IPS-11a (cell line): ENCODE results near the gene SOD1.

Source experiments
- H3K4me3 ChIP-seq: one replicate; pipeline ENCODE4 v1.5.1; 2013; ENCODE audit warnings: low read depth, low read length, control low read depth

Gene SOD1

DNA sequence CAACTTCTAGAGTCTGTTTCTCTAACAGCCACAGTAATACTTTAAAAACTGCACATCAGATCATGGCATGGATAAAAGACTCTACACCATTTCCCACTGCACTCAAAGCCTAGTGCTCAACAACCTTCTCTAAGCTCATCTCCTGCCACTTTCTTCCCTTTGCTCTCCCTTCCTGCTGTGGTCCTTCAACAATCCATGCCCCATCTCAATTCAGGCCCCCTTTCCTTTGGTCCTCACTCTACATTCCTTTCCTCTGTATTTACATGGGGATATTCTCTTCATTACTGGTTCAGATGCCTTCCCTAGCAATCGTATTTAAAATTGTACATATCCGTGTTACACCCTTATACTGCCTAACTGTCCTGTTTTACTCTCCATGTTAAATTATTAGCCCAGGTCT, 19.0 kb downstream of the SOD1 start:
- no peak overlapping the region for H3K4me3 ChIP-seq

DNA sequence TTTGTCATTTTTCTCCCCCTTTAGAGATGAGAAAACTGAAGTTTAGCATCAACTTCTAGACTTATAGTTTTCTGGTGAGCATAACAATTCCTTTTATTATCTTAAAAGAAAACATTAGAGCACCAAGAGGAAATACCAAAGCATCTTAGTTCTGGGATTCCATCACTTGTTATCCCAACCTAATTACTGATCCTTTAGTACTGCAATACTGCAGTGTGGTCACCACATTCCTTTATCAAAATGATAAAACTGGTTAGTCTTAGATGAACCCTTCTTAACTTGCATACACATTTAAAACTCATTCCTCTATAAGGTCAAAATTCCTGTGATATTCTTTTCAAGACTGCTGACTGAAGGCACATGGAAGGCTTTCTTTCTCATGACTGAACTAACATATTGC, 23.1 kb downstream of the SOD1 start:
- H3K4me3 ChIP-seq: no peak overlapping the region

DNA sequence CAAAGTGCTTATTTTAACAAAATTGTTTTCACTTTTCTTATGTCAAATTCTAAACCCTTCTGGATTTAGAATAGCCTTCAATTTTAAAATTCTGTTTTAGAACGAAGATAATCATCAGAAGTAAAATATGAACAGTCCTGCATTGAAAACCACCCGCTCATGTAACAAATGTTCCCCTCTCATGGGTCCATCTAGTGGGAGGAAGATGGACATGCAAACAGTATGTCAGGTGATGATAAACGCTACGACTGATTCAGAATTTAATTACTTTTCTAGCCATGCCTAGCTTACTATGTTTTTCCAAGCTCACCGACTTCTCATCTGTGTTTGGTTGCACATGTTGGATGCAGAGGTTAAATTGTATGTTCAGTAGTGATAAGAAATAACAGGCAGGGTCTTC, 23.5 kb downstream of the SOD1 start:
- H3K4me3 ChIP-seq: no peak overlapping the region

DNA sequence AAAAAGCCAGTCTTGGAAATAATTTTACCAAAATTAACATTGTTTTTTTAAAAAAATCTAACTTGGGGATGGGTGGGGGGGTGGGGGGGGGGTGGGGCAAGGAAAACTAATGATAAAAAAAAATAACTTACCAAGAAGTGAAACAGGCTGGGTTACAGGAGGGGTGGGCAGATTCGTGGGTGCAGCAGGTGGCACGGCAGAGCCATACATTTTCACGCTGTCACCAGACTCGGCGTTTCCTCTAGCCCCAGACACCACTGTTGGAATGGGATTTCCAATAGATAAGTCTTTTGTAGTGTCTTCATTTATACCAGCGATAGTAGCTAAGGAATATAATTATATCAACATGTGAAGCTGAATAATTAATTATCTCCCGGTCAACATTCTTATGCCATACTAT, 25.4 kb downstream of the SOD1 start:
- H3K4me3 ChIP-seq: no peak overlapping the region

DNA sequence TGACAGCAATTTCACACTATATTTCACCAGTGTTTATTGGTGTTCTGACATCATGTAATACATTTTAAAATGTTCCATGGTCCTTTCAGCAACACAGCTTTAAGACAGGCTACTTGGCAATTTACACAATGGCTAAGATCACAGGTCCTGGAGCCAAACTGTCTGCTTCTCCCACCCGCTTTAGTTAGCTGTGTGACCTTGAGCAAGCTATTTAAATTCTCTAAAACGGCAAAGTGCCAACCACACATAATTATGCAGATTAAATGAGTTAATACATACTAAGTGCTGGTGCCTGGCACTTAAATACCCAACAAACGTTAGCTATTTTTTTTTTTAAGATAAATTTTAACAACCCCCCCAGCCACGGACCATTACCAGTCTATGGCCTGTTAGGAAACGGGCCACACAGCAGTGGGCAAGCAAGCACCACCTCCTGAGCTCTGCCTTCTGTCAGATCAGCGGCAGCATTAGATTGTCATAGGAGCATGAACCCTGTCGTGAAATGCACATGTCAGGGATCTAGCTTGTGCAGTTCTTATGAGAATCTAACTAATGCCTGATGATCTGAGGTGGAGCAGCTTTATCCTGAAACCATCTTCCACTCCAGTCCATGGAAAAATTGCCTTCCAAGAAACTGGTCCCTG, 26.9 kb downstream of the SOD1 start:
- no peak overlapping the region for H3K4me3 ChIP-seq

DNA sequence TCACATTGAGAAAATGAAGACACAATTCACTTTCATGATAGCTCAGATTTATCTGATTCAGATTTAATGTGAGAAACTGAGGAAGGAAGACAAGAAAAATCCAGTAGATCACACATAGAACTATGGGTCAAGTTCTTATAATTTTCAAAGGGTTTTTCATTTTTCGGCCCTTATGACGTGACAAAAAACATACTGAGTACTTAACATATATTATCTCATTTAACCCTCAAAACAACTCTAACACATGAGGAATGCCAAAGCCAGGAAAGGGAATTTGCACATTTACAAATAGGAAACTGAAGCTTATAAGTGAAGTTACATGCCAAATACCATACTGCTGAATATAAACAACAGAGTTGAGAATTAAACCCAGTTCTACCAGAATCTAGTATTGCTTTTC, 27.6 kb downstream of the SOD1 start:
- H3K4me3 ChIP-seq: no peak overlapping the region

DNA sequence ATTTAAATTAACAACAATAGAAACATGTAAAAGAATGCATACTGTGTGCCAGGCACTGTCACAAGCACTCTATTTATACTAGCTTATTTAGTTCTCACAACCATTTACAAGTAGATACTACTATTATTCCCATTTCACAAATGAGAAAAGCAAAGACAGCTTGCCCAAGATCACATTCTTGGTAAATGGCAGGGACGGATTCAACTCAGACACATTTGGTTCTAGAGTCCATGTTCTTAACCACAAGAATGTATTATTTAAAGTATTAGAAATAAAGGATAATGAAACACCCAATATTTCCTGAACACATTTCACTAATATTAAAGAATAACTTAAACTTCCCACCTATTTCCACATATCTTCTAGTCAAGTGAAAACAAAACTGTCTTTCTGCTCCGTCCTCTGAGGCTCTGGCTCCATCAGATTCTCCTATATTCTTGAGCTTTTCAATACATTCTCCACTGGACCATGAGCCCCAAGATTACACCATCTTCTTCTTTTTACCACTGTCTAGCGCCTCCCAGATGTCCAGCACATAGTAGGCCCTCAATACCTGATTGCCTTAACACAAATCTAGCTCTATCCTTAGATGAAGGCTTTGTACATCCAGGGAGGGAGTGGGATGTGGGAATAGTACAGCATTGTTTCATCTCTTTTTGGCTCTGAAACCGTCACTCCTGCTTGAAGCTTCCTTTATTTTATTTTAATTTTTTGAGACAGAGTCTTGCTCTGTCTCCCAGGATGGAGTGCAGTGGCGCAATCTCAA, 29.3 kb downstream of the SOD1 start:
- H3K4me3 ChIP-seq: no peak overlapping the region

DNA sequence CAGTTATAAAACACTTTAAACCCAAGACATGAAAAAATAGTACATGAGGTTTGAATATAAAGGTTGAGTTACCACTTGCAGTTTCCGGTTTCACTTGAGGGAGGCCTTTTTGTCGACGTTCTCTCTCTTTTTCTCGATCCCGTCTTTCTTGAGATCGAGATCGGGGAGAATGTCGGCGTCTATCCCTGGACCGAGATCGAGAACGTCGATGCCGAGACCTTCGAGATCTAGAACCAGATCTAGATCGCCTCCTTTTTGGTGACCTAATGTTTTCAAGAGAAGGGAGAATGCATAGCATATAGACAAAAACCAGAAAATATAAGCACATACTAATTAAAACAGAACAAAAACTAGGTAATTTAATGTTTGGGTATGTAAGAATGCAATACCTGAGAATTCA, 33.7 kb downstream of the SOD1 start:
- H3K4me3 ChIP-seq: no peak overlapping the region

DNA sequence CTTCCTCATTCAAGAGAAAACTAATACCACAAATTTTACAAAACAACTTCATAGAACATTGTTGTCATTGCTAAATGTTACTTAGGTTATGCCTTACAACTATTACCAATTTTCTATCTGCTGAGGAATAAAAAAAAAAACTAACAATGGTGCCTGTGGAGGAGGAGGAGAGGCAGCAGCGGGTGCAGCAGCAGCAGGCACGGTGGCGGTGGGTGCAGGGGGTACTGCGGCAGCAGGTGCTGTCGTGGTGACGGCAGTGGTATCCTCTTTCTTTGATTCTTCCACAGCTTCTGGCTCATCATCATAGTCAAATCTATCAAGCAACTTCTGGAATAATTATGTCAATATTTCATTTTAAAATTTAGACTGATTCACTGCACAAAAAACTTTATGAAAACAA, 36.9 kb downstream of the SOD1 start:
- no peak overlapping the region for H3K4me3 ChIP-seq

DNA sequence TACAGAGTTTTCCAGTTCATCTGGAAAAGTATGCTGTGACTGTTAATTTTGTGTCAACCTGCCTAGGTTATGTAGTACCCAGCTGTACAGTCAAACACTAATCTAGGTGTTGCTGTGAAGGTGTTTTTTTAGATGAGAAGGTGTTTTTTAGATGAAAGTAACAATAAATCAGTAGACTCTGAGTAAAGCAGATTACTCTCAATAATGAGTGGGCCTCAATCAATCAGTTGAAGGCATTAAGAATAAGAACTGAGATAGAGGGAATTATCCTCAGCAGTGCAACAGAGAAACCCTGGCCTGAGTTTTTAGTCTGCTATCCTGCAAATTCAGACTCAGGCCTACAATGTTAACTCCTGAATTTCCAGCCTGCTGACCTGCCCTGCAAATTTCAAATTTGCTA, 39.0 kb downstream of the SOD1 start:
- H3K4me3 ChIP-seq: no peak overlapping the region

DNA sequence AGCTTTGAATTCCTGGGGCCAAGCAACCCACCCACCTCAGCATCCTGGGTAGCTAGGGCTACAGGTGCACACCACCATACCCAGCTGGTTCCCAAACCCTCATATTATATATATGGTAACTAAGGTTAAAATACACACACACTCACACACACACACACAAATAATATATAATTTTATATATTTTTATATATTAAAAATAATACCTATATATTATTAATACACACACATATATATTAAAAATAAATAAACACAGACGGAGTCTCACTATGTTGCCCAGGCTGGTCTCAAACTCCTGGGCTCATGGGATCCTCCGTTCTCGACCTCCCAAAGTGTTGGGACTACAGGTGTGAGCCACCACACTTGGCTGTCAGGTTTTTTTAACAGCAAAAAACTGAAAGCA, 40.5 kb downstream of the SOD1 start:
- no peak overlapping the region for H3K4me3 ChIP-seq

DNA sequence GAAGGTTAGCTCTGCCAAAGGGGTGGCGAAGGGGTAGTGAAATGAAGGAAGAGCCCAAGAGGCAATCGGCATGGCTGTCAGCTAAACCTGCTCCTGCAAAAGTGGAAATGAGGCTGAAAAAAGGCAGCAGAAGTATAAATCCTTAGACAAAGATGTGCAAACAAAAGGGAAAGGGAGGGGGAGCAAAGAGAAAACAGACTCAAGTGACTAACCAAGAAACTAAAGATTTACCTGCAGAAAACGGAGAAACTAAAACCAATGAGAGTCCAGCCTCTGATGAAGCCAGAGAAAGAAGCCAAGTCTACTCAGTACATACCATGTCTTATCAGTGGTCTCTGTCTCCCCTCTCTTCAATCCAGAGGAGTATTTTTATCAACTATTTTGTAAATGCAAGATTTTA, 47.1 kb downstream of the SOD1 start:
- H3K4me3 ChIP-seq: no peak overlapping the region

DNA sequence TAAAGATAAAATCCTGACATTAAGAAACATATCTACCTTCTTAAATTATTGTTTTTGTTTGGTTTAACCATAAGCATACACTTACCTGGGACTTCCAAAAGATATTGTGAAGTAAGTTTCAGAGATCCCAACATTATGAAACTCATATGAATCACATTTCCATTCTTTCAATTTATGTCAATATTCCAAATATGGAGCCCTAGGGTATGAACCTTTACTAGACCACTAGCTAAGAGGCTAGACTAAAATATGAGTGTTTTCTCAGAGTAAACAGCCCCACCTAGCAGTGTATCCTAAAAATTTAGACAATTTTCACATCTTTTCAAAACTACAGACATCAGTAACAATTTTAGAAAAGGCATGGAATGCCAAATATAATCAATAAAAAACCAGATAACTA, 48.0 kb downstream of the SOD1 start:
- no peak overlapping the region for H3K4me3 ChIP-seq

DNA sequence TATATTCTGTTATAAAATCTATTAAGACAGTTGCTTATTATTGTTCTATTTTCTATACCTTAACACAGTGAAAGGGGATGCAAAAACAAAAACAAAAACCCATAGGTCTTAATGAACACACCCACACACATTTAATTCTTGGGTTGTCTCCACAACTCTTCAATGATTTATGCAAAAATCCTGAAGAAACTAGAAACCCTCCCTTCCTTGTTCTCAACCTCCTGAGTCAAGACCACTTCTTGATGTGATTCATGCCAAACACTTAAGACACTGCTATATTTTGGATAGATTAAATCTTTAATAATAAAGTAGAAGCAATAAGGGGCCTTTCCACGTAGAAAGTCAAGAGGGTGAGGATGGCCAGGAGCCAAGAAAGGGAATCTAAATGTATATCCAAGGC, 49.0 kb downstream of the SOD1 start:
- H3K4me3 ChIP-seq: no peak overlapping the region

DNA sequence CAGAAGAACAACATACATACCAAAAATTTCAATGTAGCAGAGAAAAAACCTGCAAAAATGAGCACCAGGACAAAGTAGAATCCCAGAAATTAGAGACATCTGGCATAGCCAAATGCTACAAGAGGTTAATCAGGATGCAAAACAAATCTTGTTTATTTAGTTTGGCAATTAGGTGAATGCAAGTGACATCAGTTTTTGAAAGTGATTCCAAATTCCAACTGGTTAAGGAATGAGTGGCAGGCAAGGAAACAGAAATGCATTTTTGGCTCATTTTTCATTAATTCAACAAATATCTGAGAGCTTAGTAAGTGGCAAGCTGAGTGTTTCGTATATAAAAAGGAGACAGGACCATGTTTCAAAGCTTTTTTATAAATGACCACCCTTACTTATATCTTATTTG, 51.1 kb downstream of the SOD1 start:
- no peak overlapping the region for H3K4me3 ChIP-seq

DNA sequence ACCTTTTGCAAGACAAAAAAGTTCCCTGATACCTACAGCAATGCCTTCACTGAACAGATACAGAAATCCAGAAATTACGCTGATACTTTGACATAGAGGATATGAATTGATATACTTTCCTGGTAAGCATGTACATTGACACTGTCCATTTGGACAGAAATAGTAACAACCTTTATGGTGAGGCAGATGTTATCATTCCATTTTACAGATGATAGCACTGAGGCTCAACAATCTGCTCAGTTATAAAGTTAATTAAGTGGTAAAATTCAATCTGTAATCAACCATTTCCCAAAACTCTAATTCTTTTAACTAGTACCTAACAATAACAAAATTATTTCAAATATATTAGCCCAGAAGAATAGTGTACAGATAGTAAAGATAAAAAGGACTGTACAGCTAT, 51.8 kb downstream of the SOD1 start:
- no peak overlapping the region for H3K4me3 ChIP-seq

DNA sequence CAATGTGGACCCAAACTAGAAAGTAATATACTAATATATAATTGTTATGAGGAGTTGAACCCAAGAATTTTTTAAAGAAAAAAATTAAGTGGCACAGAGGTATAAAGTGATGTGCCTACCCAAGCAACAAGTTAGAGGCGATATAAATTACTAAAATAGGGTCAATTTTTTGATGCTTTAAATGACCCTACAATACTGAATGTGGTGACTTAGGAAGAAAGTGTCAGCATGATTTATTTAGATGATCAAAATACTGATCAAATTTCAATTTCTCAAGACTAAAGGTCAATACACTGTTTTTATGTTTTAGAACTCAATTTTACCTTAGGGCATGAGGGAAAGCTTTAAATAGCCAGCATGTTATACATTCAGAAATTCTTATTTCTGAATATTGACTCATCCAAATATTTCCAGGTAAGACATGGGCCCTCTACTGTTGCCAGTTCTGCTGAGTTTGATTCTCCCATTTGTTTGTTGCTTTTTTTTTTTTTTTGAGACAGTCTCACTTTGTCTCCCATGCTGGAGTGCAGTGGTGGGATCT, 52.3 kb downstream of the SOD1 start:
- no peak overlapping the region for H3K4me3 ChIP-seq

DNA sequence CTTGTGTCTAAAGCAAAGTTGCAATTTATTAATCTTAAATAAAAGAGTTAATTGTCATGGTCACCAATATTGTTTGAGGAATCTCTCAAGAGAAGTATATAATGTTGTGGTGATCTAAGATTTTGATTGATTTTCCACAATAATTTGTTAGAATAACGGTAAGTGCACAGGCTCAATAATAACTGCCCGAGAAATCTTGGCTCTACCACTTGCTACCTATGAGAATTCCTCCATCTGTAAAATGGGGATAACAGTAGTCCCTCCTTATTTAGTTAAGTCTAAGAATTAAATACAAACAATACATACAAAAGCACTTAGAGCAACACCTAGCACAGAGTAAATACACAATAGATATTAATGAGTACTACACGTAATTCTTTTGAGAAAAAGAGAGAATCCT, 53.6 kb downstream of the SOD1 start:
- H3K4me3 ChIP-seq: no peak overlapping the region

DNA sequence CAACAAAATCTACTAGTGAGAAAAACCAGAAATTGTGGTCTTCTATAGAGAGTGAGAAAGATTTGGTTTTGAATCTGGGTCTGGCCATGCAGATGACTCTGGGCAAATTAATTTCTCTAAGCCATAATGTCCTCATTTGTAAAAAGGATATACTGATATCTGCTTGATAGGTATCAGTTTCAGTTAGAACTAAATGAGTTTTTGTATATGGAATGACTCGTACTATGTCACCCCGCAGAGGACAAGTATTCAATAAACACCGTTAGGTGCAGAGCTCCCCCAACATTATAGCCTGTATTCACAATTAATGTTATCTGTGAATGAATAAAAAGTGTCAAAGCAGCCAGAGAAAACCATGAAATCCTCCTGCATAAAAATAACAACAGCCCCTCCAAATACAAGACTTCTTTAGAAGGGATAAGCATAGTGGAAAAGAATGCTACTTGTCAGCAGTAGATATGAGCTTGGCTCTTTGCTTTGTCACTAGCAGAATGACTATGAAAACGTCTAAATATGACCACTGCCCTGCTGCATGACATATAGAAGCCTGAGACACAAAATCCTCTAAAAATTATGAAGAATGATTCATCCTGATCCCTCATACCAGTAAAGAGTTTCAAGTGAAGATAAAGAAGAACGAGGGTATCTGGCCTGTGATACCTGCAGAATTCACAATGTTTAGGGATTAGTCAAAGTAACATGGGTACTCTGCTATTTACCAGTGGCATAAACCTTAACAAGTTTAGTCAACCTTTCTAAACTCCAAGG, 54.7 kb downstream of the SOD1 start:
- no peak overlapping the region for H3K4me3 ChIP-seq

DNA sequence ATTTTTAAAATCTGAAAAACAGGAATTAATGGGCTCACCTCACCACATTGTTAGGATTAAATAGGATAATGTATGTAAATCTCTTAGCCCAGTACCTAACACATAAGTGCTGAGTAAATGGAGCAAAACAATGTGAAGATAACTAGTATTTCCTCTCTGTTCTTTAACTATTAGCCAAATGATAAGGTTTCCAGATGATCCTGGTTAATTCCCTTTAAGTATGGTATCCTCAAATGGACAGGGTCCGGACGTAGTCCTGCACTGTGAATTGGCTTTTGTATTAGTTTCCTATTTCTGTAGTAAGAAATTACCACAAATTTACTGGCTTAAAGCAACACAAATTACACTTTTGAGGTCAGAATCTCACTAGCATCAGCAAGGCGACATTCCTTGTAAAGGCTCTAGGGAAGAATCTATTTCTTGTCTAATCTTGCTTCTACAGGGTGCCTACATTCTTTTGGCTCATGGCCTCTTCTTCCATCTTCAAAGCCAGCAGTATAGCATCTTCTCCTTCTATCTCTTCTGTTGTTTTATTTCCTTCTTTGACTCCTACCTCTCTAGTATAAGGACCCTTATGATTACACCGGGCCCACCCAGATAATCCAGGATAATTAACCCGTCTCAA, 55.4 kb downstream of the SOD1 start:
- no peak overlapping the region for H3K4me3 ChIP-seq

DNA sequence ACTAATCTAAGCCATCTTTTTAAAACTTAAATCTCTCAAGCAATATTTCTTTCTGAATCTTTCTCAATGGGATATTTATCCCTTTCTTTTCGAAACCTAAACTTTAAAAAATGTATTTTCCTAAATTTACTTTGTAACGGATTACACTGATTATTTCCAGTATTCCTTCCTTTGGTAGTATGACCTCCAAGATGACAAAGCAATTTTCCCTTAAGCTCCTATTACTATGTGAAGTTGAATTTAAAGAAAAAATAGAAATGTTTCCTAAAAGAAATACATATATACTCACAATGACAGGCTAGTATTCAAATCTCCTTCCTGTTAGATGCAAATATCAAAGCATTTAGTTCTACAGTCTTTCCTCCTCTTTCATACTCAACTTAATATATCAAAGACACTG, 56.6 kb downstream of the SOD1 start:
- no peak overlapping the region for H3K4me3 ChIP-seq
